Fibroblast of lung (primary cell): ENCODE data around the gene STRAP.

ENCODE experiments used
- EZH2 ChIP-seq: IDR thresholded peaks from 2 replicates; pipeline ENCODE4 v1.5.1; 2012; ENCODE audit warnings: low read length, control low read depth, mild to moderate bottlenecking; ENCODE audit errors: missing control alignments
- TF ChIP-seq, protein P1 (sequence below), 2 donors: IDR thresholded peaks in 1 of 2; conservative IDR thresholded peaks in 1 of 2; 1 replicate in 1 of 2; 2 replicates in 1 of 2; pipeline ENCODE4 v1.5.1; 2011 to 2012; ENCODE audit warnings: low read length in 2 of 2, control low read depth in 1 of 2, inconsistent platforms in 1 of 2, low read depth in 1 of 2, mild to moderate bottlenecking in 1 of 2

DNA sequence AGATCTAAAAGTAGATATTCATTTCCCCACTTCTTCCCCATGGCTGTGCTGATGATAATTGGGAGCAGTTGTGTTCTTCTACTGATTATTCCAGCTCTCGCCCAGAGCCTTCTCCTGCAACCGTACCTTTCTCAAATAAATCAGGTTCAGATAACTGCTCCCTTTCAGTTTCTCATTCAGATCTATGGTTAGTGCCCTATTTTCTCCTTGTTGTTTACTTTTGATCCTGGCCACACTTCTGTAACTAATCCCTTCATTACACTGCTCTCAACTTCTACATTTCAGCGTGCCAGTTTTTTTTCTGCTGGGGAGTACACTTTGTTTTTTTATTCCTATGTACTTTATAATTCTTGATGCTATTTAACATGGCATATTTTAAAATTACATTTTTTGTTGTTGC is 2.8 kb upstream of the STRAP start:
- TF ChIP-seq, protein P1, sequence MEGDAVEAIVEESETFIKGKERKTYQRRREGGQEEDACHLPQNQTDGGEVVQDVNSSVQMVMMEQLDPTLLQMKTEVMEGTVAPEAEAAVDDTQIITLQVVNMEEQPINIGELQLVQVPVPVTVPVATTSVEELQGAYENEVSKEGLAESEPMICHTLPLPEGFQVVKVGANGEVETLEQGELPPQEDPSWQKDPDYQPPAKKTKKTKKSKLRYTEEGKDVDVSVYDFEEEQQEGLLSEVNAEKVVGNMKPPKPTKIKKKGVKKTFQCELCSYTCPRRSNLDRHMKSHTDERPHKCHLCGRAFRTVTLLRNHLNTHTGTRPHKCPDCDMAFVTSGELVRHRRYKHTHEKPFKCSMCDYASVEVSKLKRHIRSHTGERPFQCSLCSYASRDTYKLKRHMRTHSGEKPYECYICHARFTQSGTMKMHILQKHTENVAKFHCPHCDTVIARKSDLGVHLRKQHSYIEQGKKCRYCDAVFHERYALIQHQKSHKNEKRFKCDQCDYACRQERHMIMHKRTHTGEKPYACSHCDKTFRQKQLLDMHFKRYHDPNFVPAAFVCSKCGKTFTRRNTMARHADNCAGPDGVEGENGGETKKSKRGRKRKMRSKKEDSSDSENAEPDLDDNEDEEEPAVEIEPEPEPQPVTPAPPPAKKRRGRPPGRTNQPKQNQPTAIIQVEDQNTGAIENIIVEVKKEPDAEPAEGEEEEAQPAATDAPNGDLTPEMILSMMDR (conservative IDR thresholded peaks at IDR 0.05 in 1 of 2, IDR thresholded peaks at IDR 0.05 in 1 of 2; ENCODE audit: low read depth in 1 of 2, low read length in 2 of 2), result no peak
- TF ChIP-seq EZH2, result no peak
